Sigmoid colon (tissue), 4 donors: ENCODE data around the gene CAPNS1.

ENCODE experiments used
- POLR2A ChIP-seq, 2 donors: fragments of 450-650 bp; IDR thresholded peaks; one replicate each; pipeline ENCODE4 v1.6.1; 2016; ENCODE audit warnings: antibody characterized with exemption in 2 of 2, mild to moderate bottlenecking in 2 of 2, moderate library complexity in 2 of 2
- POLR2AphosphoS5 ChIP-seq, 4 donors: sonication (generic); formaldehyde crosslinking; IDR thresholded peaks; one replicate each; pipeline ENCODE4 v1.6.1; 2017; ENCODE audit warnings: antibody characterized with exemption in 4 of 4
- TF ChIP-seq, protein P1 (sequence below), 4 experiments: fragments of 450-650 bp in 3 of 4; fragments of 200-600 bp in 1 of 4; IDR thresholded peaks; one replicate each; pipeline ENCODE4 v1.5.1; 2016 to 2019; ENCODE audit warnings: antibody characterized with exemption in 4 of 4, mild to moderate bottlenecking in 3 of 4, moderate library complexity in 2 of 4

DNA sequence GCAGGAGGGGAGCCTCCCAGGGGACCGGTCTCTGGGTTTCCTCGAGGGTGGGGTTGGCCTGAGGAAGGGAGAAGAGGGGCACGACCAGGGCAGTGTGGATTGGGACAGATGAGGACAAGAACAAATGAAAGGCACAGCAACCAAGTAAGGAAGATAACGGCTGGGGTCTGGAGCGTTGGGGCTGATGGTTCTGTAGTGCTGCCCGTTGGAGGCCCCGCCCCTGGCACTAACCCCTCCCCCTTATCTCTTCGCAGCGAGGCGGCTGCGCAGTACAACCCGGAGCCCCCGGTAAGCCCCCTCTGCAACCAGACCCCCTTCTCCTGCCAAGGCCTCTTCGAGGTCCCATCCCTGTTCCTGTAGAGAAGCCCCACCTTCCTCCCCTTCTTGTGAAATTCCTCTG lies 2.2 kb downstream of the CAPNS1 start:
- TF ChIP-seq POLR2AphosphoS5 (IDR thresholded peaks at IDR 0.05) (no peak), POLR2A (IDR thresholded peaks at IDR 0.05) (no peak)
- TF ChIP-seq, protein P1, sequence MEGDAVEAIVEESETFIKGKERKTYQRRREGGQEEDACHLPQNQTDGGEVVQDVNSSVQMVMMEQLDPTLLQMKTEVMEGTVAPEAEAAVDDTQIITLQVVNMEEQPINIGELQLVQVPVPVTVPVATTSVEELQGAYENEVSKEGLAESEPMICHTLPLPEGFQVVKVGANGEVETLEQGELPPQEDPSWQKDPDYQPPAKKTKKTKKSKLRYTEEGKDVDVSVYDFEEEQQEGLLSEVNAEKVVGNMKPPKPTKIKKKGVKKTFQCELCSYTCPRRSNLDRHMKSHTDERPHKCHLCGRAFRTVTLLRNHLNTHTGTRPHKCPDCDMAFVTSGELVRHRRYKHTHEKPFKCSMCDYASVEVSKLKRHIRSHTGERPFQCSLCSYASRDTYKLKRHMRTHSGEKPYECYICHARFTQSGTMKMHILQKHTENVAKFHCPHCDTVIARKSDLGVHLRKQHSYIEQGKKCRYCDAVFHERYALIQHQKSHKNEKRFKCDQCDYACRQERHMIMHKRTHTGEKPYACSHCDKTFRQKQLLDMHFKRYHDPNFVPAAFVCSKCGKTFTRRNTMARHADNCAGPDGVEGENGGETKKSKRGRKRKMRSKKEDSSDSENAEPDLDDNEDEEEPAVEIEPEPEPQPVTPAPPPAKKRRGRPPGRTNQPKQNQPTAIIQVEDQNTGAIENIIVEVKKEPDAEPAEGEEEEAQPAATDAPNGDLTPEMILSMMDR (IDR thresholded peaks at IDR 0.05) = no peak
